ENCODE results near the gene FEM1C.

- TF ChIP-seq ISL1 (CRISPR knock-in tag; IDR thresholded peaks at IDR 0.05) (no peak), TCF4 (CRISPR knock-in tag; IDR thresholded peaks at IDR 0.05; ENCODE audit: borderline replicate concordance) (no peak), BACH2 (CRISPR knock-in tag; IDR thresholded peaks at IDR 0.05; ENCODE audit: borderline replicate concordance) (no peak), ARNTL (CRISPR knock-in tag; IDR thresholded peaks at IDR 0.05; ENCODE audit: borderline replicate concordance, low read depth) (no peak), CREB5 (CRISPR knock-in tag; IDR thresholded peaks at IDR 0.05; ENCODE audit: low read depth) (no peak), ZNF8 (CRISPR knock-in tag; IDR thresholded peaks at IDR 0.05) (no peak), TOX (CRISPR knock-in tag; IDR thresholded peaks at IDR 0.05; ENCODE audit: borderline replicate concordance) (no peak), ZNF70 (CRISPR knock-in tag; IDR thresholded peaks at IDR 0.05) (no peak), ZFP3 (CRISPR knock-in tag; IDR thresholded peaks at IDR 0.05) (no peak)
- TF ChIP-seq, protein P1, sequence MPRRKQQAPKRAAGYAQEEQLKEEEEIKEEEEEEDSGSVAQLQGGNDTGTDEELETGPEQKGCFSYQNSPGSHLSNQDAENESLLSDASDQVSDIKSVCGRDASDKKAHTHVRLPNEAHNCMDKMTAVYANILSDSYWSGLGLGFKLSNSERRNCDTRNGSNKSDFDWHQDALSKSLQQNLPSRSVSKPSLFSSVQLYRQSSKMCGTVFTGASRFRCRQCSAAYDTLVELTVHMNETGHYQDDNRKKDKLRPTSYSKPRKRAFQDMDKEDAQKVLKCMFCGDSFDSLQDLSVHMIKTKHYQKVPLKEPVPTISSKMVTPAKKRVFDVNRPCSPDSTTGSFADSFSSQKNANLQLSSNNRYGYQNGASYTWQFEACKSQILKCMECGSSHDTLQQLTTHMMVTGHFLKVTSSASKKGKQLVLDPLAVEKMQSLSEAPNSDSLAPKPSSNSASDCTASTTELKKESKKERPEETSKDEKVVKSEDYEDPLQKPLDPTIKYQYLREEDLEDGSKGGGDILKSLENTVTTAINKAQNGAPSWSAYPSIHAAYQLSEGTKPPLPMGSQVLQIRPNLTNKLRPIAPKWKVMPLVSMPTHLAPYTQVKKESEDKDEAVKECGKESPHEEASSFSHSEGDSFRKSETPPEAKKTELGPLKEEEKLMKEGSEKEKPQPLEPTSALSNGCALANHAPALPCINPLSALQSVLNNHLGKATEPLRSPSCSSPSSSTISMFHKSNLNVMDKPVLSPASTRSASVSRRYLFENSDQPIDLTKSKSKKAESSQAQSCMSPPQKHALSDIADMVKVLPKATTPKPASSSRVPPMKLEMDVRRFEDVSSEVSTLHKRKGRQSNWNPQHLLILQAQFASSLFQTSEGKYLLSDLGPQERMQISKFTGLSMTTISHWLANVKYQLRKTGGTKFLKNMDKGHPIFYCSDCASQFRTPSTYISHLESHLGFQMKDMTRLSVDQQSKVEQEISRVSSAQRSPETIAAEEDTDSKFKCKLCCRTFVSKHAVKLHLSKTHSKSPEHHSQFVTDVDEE (CRISPR knock-in tag; IDR thresholded peaks at IDR 0.05), result no peak
- TF ChIP-seq, protein P2, sequence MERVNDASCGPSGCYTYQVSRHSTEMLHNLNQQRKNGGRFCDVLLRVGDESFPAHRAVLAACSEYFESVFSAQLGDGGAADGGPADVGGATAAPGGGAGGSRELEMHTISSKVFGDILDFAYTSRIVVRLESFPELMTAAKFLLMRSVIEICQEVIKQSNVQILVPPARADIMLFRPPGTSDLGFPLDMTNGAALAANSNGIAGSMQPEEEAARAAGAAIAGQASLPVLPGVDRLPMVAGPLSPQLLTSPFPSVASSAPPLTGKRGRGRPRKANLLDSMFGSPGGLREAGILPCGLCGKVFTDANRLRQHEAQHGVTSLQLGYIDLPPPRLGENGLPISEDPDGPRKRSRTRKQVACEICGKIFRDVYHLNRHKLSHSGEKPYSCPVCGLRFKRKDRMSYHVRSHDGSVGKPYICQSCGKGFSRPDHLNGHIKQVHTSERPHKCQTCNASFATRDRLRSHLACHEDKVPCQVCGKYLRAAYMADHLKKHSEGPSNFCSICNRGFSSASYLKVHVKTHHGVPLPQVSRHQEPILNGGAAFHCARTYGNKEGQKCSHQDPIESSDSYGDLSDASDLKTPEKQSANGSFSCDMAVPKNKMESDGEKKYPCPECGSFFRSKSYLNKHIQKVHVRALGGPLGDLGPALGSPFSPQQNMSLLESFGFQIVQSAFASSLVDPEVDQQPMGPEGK (CRISPR knock-in tag; IDR thresholded peaks at IDR 0.05; ENCODE audit: borderline replicate concordance), result no peak
- TF ChIP-seq, protein P3, sequence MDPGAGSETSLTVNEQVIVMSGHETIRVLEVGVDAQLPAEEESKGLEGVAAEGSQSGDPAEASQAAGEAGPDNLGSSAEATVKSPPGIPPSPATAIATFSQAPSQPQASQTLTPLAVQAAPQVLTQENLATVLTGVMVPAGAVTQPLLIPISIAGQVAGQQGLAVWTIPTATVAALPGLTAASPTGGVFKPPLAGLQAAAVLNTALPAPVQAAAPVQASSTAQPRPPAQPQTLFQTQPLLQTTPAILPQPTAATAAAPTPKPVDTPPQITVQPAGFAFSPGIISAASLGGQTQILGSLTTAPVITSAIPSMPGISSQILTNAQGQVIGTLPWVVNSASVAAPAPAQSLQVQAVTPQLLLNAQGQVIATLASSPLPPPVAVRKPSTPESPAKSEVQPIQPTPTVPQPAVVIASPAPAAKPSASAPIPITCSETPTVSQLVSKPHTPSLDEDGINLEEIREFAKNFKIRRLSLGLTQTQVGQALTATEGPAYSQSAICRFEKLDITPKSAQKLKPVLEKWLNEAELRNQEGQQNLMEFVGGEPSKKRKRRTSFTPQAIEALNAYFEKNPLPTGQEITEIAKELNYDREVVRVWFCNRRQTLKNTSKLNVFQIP (CRISPR knock-in tag; IDR thresholded peaks at IDR 0.05; ENCODE audit: borderline replicate concordance, low read depth), result no peak
Observed at GRCh38 chr5:115484368-115484767, 60.2 kb downstream of the FEM1C start.
